Lower leg skin (tissue), 3 donors: ENCODE data around the gene PLEKHJ1.

Experiments used
- CTCF ChIP-seq, 3 donors: fragments of 450-650 bp; IDR thresholded peaks; one replicate each; pipeline ENCODE4 v1.5.1; 2016; ENCODE audit warnings: antibody characterized with exemption in 3 of 3, mild to moderate bottlenecking in 3 of 3, moderate library complexity in 2 of 3
- POLR2A ChIP-seq, 2 donors: fragments of 450-650 bp; IDR thresholded peaks; one replicate each; pipeline ENCODE4 v1.6.1; 2016 to 2017; ENCODE audit warnings: antibody characterized with exemption in 2 of 2, mild to moderate bottlenecking in 1 of 2, moderate library complexity in 1 of 2

GRCh38 chr19:2269244-2270156 lies 33.4 kb upstream of the PLEKHJ1 start:
- TF ChIP-seq POLR2A (IDR thresholded peaks at IDR 0.05) (peak in 1 of 2 donors; percentile 100), CTCF (IDR thresholded peaks at IDR 0.05) (peak in 1 of 3 donors; percentile 16)
